ENCODE results near the gene SERPINB1. TPM values are rescaled to one million over a fixed set of nuclear protein-coding genes. Genes with fewer than 3 reads are reported as not detected.

The SERPINB1 gene
- total RNA-seq, 1 experiment from 2014 or later, result 18.4 TPM

GRCh38 chr6:2877960-2878359 is 36.3 kb upstream of the SERPINB1 start:
- TF ChIP-seq CTCF (conservative IDR thresholded peaks at IDR 0.05), result no peak
- no peaks in the 10 kb centered on the region; a peak in 3 of 5 replicates for H3K9me3 Mint-ChIP-seq
- peaks cover 17% of the 10 kb centered on the region for H3K23me2 ChIP-seq (ENCODE audit: insufficient read length, low read depth, low read length, poor library complexity, severe bottlenecking)
- H2BK15ac ChIP-seq (ENCODE audit: low read depth, low read length), result no peak overlapping the region
- no peak overlapping the region; a peak in 2 of 5 replicates for H3K4me3 Mint-ChIP-seq
- no peak overlapping the region for H2BK20ac ChIP-seq (ENCODE audit: low read depth, low read length, poor library complexity, severe bottlenecking)
- H2BK120ac ChIP-seq (ENCODE audit: low read depth, low read length, poor library complexity, severe bottlenecking), result no peak overlapping the region
- H3K4me1 ChIP-seq (ENCODE audit: insufficient read depth, low read length), result peaks cover 8% of the 10 kb centered on the region; the same call in 1 of the 2 replicates
- H4K91ac ChIP-seq (ENCODE audit: insufficient read length, low read depth, low read length), result no peak overlapping the region
- peak overlapping the region; percentile 49 to 95 (median 66); a peak in 4 of 7 replicates for H3K27ac Mint-ChIP-seq
- H3K27ac ChIP-seq (ENCODE audit: insufficient read length, low read depth, low read length), result no peak overlapping the region
- no peaks in the 10 kb centered on the region for H3K27me3 ChIP-seq (ENCODE audit: insufficient read depth, low read length)
- no peak overlapping the region for H3K14ac ChIP-seq (ENCODE audit: insufficient read depth, low read length)
- no peak overlapping the region for H4K8ac ChIP-seq (replicated peaks; ENCODE audit: insufficient read length, low read depth, low read length)
- WGBS (ENCODE audit: extremely low coverage, insufficient read length, low lambda C conversion rate), result no CpG with 5 or more reads among the region's 2 CpGs
- no peak overlapping the region for H3K4me2 ChIP-seq (ENCODE audit: insufficient read depth, insufficient read length, low read length)
- H3K9ac ChIP-seq (ENCODE audit: extremely low read depth, insufficient read length, low read length), result no peak overlapping the region
- H3K79me2 ChIP-seq (ENCODE audit: insufficient read depth, low read length), result no peaks in the 10 kb centered on the region
- H3K9me3 ChIP-seq (ENCODE audit: control insufficient read depth, low read depth, low read length), result no peaks in the 10 kb centered on the region
- no peaks in the 10 kb centered on the region for H4K20me1 ChIP-seq (ENCODE audit: control insufficient read depth, insufficient read depth, insufficient read length)
- H3K23ac ChIP-seq (ENCODE audit: insufficient read length, low read depth, low read length), result no peak overlapping the region
- H3K56ac ChIP-seq (ENCODE audit: insufficient read length, low read depth, low read length), result no peak overlapping the region
- no peak for DNase-seq
- no peak overlapping the region for H3K4ac ChIP-seq (ENCODE audit: low read depth, low read length)
- H3K36me3 Mint-ChIP-seq (ENCODE audit: insufficient read depth in 1 of 3, low read depth in 3 of 3), result peaks cover 0 to 5% (median 4%) of the 10 kb centered on the region in 3 experiments; a peak in 4 of 7 replicates
- H3K4me1 Mint-ChIP-seq, result peaks cover 47 to 55% of the 10 kb centered on the region in 2 experiments
- no peak overlapping the region for H3T11ph ChIP-seq (ENCODE audit: low read length)
- H2AFZ ChIP-seq (ENCODE audit: low read length), result no peak overlapping the region
- no peak overlapping the region for H3K18ac ChIP-seq (ENCODE audit: insufficient read length, low read depth, low read length)
- H2BK12ac ChIP-seq (ENCODE audit: insufficient read length, low read depth, low read length), result no peak overlapping the region
- no peak overlapping the region for H2BK5ac ChIP-seq (ENCODE audit: insufficient read length, low read length)
- peaks cover under 1% of the 10 kb centered on the region; the same call in 1 of the 2 replicates for H3K27me3 Mint-ChIP-seq (ENCODE audit: low read depth)
- no peaks in the 10 kb centered on the region for H3K79me1 ChIP-seq (ENCODE audit: insufficient read depth, low read depth, low read length, poor library complexity, severe bottlenecking)
- H2AK5ac ChIP-seq (ENCODE audit: insufficient read length, low read length), result no peak overlapping the region
- no peak overlapping the region for H4K5ac ChIP-seq (ENCODE audit: insufficient read length, low read depth, low read length)
